HL-60 (cell line): ENCODE results near the gene UBE2Q2.

Experiments used
- DNase-seq, 2 experiments: peaks; one replicate each; pipeline ENCODE4 v3.0.0-alpha.2; 2010 to 2020; ENCODE audit warnings: low read depth in 1 of 2, low spot score in 1 of 2
- H3K27ac ChIP-seq: fragments of 250-450 bp; sonication (Bioruptor Pico); replicated peaks from 2 replicates; pipeline ENCODE4 v1.5.1; 2020; ENCODE audit warnings: mild to moderate bottlenecking, moderate library complexity
- H3K27me3 ChIP-seq: fragments of 250-450 bp; sonication (Bioruptor Pico); 2 replicates; pipeline ENCODE4 v1.5.1; 2021; ENCODE audit warnings: mild to moderate bottlenecking, moderate library complexity; ENCODE audit not compliant: insufficient read depth, poor library complexity, severe bottlenecking
- H3K4me3 ChIP-seq: replicated peaks from 2 replicates; pipeline ENCODE4 v1.5.1; 2011; ENCODE audit warnings: mild to moderate bottlenecking, control low read depth, low read length; ENCODE audit not compliant: insufficient read depth
- CTCF ChIP-seq: IDR thresholded peaks from one replicate; pipeline ENCODE4 v1.5.1; 2011; ENCODE audit warnings: low read length, control low read depth, inconsistent platforms; ENCODE audit not compliant: insufficient read depth
- GABPA ChIP-seq: IDR thresholded peaks from 2 replicates; pipeline ENCODE4 v1.6.1; 2012; ENCODE audit warnings: low read depth
- POLR2AphosphoS5 ChIP-seq: IDR thresholded peaks from 2 replicates; pipeline ENCODE4 v1.6.1; 2012; ENCODE audit warnings: low read depth
- REST ChIP-seq: IDR thresholded peaks from 2 replicates; pipeline ENCODE4 v1.6.1; 2012; ENCODE audit warnings: low read depth; ENCODE audit not compliant: insufficient replicate concordance
- SPI1 ChIP-seq: IDR thresholded peaks from 2 replicates; pipeline ENCODE4 v1.6.1; 2012; ENCODE audit warnings: low read depth, mild to moderate bottlenecking, borderline replicate concordance

UBE2Q2 gene

GRCh38 chr15:75929799-75930565, 86.7 kb downstream of the UBE2Q2 start:
- no peak overlapping the region for H3K27ac ChIP-seq
- no peak for DNase-seq
- no peak overlapping the region for H3K4me3 ChIP-seq
- TF ChIP-seq GABPA, result no peak
- H3K27me3 ChIP-seq, result no peaks in the 10 kb centered on the region

GRCh38 chr15:75930866-75931265, 87.6 kb downstream of the UBE2Q2 start:
- no peak for TF ChIP-seq REST
- no peak for TF ChIP-seq POLR2AphosphoS5
- no peak for TF ChIP-seq GABPA
- no peak for TF ChIP-seq CTCF
- no peak for TF ChIP-seq SPI1

GRCh38 chr15:75942464-75942863, 99.2 kb downstream of the UBE2Q2 start:
- Histone ChIP-seq H3K27ac (no peak overlapping the region), H3K27me3 (no peaks in the 10 kb centered on the region), H3K4me3 (no peak overlapping the region)
- TF ChIP-seq CTCF (no peak), GABPA (no peak), REST (no peak), SPI1 (no peak), POLR2AphosphoS5 (no peak)
- no peak for DNase-seq

More at GRCh38 chr15:75930866-75931265, 87.6 kb downstream of the UBE2Q2 start:
- Histone ChIP-seq H3K27ac (no peak overlapping the region), H3K27me3 (no peaks in the 10 kb centered on the region), H3K4me3 (no peak overlapping the region)
- no peak for DNase-seq

- no peak overlapping the region for H3K27ac ChIP-seq
- H3K4me3 ChIP-seq, result no peak overlapping the region
- no peak for DNase-seq
- no peaks in the 10 kb centered on the region for H3K27me3 ChIP-seq
- TF ChIP-seq REST (no peak), CTCF (no peak), GABPA (no peak), POLR2AphosphoS5 (no peak), SPI1 (no peak)
These were observed 100.0 kb downstream of the UBE2Q2 start for GRCh38 chr15:75943246-75943645.
